ENCODE data around the gene ARFGEF2. TPM values are rescaled to one million over a fixed set of nuclear protein-coding genes. Genes with fewer than 3 reads are reported as not detected.

The ARFGEF2 gene
- total and polyA plus RNA-seq, 10 of the 15 experiments (the other 5 are each of a cell fraction or from before 2014, with no cell fraction given), result 5.2 to 24.1 (median 17.7) TPM

DNA sequence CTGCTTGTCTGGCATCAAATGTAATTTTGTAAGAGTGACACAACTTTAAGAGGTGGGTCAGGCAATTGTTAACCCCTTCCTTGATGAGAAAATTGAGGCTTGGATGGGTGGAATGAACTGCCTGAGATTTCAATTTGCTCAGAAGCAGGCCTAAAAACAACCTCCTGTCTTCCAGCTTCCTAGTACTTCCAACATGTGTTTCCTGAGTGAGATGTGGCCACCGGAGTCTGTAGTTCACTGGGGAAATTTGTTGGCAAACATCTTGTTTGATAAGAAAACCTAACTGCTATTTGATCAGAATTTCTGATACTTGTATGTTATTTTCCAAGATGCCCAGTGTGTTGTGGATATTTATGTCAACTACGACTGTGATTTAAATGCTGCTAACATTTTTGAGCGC lies 51.3 kb downstream of the ARFGEF2 start (continued):
- TF ChIP-seq, protein P1, sequence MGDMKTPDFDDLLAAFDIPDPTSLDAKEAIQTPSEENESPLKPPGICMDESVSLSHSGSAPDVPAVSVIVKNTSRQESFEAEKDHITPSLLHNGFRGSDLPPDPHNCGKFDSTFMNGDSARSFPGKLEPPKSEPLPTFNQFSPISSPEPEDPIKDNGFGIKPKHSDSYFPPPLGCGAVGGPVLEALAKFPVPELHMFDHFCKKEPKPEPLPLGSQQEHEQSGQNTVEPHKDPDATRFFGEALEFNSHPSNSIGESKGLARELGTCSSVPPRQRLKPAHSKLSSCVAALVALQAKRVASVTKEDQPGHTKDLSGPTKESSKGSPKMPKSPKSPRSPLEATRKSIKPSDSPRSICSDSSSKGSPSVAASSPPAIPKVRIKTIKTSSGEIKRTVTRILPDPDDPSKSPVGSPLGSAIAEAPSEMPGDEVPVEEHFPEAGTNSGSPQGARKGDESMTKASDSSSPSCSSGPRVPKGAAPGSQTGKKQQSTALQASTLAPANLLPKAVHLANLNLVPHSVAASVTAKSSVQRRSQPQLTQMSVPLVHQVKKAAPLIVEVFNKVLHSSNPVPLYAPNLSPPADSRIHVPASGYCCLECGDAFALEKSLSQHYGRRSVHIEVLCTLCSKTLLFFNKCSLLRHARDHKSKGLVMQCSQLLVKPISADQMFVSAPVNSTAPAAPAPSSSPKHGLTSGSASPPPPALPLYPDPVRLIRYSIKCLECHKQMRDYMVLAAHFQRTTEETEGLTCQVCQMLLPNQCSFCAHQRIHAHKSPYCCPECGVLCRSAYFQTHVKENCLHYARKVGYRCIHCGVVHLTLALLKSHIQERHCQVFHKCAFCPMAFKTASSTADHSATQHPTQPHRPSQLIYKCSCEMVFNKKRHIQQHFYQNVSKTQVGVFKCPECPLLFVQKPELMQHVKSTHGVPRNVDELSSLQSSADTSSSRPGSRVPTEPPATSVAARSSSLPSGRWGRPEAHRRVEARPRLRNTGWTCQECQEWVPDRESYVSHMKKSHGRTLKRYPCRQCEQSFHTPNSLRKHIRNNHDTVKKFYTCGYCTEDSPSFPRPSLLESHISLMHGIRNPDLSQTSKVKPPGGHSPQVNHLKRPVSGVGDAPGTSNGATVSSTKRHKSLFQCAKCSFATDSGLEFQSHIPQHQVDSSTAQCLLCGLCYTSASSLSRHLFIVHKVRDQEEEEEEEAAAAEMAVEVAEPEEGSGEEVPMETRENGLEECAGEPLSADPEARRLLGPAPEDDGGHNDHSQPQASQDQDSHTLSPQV (IDR thresholded peaks at IDR 0.05), result no peak
- no peak for TF ChIP-seq RAD51 (IDR thresholded peaks at IDR 0.05)
- TF ChIP-seq, protein P2, sequence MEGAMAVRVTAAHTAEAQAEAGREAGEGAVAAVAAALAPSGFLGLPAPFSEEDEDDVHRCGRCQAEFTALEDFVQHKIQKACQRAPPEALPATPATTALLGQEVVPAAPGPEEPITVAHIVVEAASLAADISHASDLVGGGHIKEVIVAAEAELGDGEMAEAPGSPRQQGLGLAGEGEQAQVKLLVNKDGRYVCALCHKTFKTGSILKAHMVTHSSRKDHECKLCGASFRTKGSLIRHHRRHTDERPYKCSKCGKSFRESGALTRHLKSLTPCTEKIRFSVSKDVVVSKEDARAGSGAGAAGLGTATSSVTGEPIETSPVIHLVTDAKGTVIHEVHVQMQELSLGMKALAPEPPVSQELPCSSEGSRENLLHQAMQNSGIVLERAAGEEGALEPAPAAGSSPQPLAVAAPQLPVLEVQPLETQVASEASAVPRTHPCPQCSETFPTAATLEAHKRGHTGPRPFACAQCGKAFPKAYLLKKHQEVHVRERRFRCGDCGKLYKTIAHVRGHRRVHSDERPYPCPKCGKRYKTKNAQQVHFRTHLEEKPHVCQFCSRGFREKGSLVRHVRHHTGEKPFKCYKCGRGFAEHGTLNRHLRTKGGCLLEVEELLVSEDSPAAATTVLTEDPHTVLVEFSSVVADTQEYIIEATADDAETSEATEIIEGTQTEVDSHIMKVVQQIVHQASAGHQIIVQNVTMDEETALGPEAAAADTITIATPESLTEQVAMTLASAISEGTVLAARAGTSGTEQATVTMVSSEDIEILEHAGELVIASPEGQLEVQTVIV (IDR thresholded peaks at IDR 0.05; ENCODE audit: borderline replicate concordance, partially characterized antibody), result no peak
- no peak for TF ChIP-seq TARDBP (IDR thresholded peaks at IDR 0.05; ENCODE audit: borderline replicate concordance)
- TF ChIP-seq, protein P3, sequence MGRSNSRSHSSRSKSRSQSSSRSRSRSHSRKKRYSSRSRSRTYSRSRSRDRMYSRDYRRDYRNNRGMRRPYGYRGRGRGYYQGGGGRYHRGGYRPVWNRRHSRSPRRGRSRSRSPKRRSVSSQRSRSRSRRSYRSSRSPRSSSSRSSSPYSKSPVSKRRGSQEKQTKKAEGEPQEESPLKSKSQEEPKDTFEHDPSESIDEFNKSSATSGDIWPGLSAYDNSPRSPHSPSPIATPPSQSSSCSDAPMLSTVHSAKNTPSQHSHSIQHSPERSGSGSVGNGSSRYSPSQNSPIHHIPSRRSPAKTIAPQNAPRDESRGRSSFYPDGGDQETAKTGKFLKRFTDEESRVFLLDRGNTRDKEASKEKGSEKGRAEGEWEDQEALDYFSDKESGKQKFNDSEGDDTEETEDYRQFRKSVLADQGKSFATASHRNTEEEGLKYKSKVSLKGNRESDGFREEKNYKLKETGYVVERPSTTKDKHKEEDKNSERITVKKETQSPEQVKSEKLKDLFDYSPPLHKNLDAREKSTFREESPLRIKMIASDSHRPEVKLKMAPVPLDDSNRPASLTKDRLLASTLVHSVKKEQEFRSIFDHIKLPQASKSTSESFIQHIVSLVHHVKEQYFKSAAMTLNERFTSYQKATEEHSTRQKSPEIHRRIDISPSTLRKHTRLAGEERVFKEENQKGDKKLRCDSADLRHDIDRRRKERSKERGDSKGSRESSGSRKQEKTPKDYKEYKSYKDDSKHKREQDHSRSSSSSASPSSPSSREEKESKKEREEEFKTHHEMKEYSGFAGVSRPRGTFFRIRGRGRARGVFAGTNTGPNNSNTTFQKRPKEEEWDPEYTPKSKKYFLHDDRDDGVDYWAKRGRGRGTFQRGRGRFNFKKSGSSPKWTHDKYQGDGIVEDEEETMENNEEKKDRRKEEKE (IDR thresholded peaks at IDR 0.05), result no peak
- TF ChIP-seq, protein P4, sequence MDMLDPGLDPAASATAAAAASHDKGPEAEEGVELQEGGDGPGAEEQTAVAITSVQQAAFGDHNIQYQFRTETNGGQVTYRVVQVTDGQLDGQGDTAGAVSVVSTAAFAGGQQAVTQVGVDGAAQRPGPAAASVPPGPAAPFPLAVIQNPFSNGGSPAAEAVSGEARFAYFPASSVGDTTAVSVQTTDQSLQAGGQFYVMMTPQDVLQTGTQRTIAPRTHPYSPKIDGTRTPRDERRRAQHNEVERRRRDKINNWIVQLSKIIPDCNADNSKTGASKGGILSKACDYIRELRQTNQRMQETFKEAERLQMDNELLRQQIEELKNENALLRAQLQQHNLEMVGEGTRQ (IDR thresholded peaks at IDR 0.05; ENCODE audit: borderline replicate concordance, low read depth, low read length), result no peak
- TF ChIP-seq, protein P5, sequence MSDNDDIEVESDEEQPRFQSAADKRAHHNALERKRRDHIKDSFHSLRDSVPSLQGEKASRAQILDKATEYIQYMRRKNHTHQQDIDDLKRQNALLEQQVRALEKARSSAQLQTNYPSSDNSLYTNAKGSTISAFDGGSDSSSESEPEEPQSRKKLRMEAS (IDR thresholded peaks at IDR 0.05; ENCODE audit: low read depth, low read length), result no peak
- TF ChIP-seq CREB1 (IDR thresholded peaks at IDR 0.05; ENCODE audit: low read depth), result no peak
- no peak for TF ChIP-seq SPI1 (IDR thresholded peaks at IDR 0.05; ENCODE audit: borderline replicate concordance, insufficient read depth, low read depth, low read length)
- TF ChIP-seq RFX5 (IDR thresholded peaks at IDR 0.05; ENCODE audit: low read depth, low read length), result no peak
- TF ChIP-seq, protein P6, sequence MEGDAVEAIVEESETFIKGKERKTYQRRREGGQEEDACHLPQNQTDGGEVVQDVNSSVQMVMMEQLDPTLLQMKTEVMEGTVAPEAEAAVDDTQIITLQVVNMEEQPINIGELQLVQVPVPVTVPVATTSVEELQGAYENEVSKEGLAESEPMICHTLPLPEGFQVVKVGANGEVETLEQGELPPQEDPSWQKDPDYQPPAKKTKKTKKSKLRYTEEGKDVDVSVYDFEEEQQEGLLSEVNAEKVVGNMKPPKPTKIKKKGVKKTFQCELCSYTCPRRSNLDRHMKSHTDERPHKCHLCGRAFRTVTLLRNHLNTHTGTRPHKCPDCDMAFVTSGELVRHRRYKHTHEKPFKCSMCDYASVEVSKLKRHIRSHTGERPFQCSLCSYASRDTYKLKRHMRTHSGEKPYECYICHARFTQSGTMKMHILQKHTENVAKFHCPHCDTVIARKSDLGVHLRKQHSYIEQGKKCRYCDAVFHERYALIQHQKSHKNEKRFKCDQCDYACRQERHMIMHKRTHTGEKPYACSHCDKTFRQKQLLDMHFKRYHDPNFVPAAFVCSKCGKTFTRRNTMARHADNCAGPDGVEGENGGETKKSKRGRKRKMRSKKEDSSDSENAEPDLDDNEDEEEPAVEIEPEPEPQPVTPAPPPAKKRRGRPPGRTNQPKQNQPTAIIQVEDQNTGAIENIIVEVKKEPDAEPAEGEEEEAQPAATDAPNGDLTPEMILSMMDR (IDR thresholded peaks at IDR 0.05 in 2 of 3, conservative IDR thresholded peaks at IDR 0.05 in 1 of 3; ENCODE audit: control insufficient read depth in 2 of 3, extremely low read depth in 1 of 3, insufficient read depth in 1 of 3, low read depth in 3 of 3, low read length in 3 of 3), result no peak
- no peak for TF ChIP-seq PAX8 (IDR thresholded peaks at IDR 0.05)
